ENCODE measurements around the gene P2RY10. TPM values are rescaled to one million over a fixed set of nuclear protein-coding genes. Genes with fewer than 3 reads are reported as not detected.
"Not testable (repeated sequence)": the region's sequence is repeated elsewhere in the genome, so short reads cannot be mapped to it uniquely, and the experiment has no call there.

The P2RY10 gene
- total RNA-seq, 1 donor, result not detected

GRCh38 chrX:78964598-78964997 is 19.4 kb downstream of the P2RY10 start:
- no peak for TF ChIP-seq CTCF (IDR thresholded peaks at IDR 0.05; ENCODE audit: insufficient read depth, low read depth, low read length)
- DNase-seq (ENCODE audit: low read depth), result no peak
- no peak overlapping the region for H3K4me3 ChIP-seq (ENCODE audit: low read depth, low read length)

GRCh38 chrX:78979789-78980464 is 34.7 kb downstream of the P2RY10 start:
- DNase-seq (ENCODE audit: low read depth), result peak; percentile 0
- no peak overlapping the region for H3K4me3 ChIP-seq (ENCODE audit: low read depth, low read length)
- no peak for TF ChIP-seq CTCF (IDR thresholded peaks at IDR 0.05; ENCODE audit: insufficient read depth, low read depth, low read length)

GRCh38 chrX:78989349-78989748 is 44.2 kb downstream of the P2RY10 start:
- no peak for DNase-seq (ENCODE audit: low read depth)
- H3K4me3 ChIP-seq (ENCODE audit: low read depth, low read length), result no peak overlapping the region
- no peak for TF ChIP-seq CTCF (IDR thresholded peaks at IDR 0.05; ENCODE audit: insufficient read depth, low read depth, low read length)

- no peak overlapping the region for H3K4me3 ChIP-seq (ENCODE audit: low read depth, low read length)
- TF ChIP-seq CTCF (IDR thresholded peaks at IDR 0.05; ENCODE audit: insufficient read depth, low read depth, low read length), result no peak
- DNase-seq (ENCODE audit: low read depth), result no peak
These were observed 52.8 kb downstream of the P2RY10 start for GRCh38 chrX:78997870-78998558.

GRCh38 chrX:79007540-79007939 is 62.3 kb downstream of the P2RY10 start:
- H3K4me3 ChIP-seq (ENCODE audit: low read depth, low read length); DNase-seq (ENCODE audit: low read depth): not testable (repeated sequence)

Other genes with a start within 250 kb of the P2RY10 start
- gene LPAR4, start 197.7 kb upstream of the P2RY10 start, total RNA-seq, result under 0.01 and 0.32 TPM in 2 replicates
- gene GPR174, start 199.3 kb downstream of the P2RY10 start, total RNA-seq, result not detected in 2 replicates

Measured in fibroblast of villous mesenchyme (primary cell).